Subcutaneous abdominal adipose tissue (tissue), 5 donors: ENCODE data around the gene TBC1D22A.

Experiments
- H3K27ac ChIP-seq: one replicate; pipeline ENCODE4 v1.7.0; 2013; ENCODE audit warnings: low read depth, mild to moderate bottlenecking, inconsistent platforms, low read length, moderate library complexity
- H3K27me3 ChIP-seq, 5 donors: one replicate each; pipeline ENCODE4 v1.7.0; 2013; ENCODE audit warnings: low read length in 5 of 5, inconsistent platforms in 1 of 5; ENCODE audit not compliant: control insufficient read depth in 5 of 5, insufficient read depth in 4 of 5
- H3K36me3 ChIP-seq, 5 donors: one replicate each; pipeline ENCODE4 v1.7.0; 2013; ENCODE audit warnings: low read length in 5 of 5; ENCODE audit not compliant: control insufficient read depth in 5 of 5, insufficient read depth in 5 of 5
- H3K4me1 ChIP-seq, 5 donors: one replicate each; pipeline ENCODE4 v1.7.0; 2013; ENCODE audit warnings: low read length in 5 of 5, mild to moderate bottlenecking in 3 of 5, moderate library complexity in 1 of 5; ENCODE audit not compliant: control insufficient read depth in 5 of 5, insufficient read depth in 5 of 5
- H3K4me3 ChIP-seq, 5 donors: one replicate each; pipeline ENCODE4 v1.7.0; 2013; ENCODE audit warnings: low read length in 5 of 5, low read depth in 1 of 5
- H3K9ac ChIP-seq, 5 donors: one replicate each; pipeline ENCODE4 v1.7.0; 2013; ENCODE audit warnings: low read length in 5 of 5, mild to moderate bottlenecking in 4 of 5, moderate library complexity in 3 of 5
- H3K9me3 ChIP-seq, 5 donors: one replicate each; pipeline ENCODE4 v1.7.0; 2013; ENCODE audit warnings: low read length in 5 of 5; ENCODE audit not compliant: control insufficient read depth in 5 of 5
- donor health status: healthy.
- donor health status: healthy.
- donor health status: healthy.
- donor health status: healthy.
- donor health status: healthy.

TBC1D22A gene

GRCh38 chr22:46823248-46823647, 60.8 kb downstream of the TBC1D22A start:
- peaks cover 0 to 18% (median 14%) of the 10 kb centered on the region in 5 donors for H3K36me3 ChIP-seq
- H3K27ac ChIP-seq: no peak overlapping the region
- no peaks in the 10 kb centered on the region for H3K9me3 ChIP-seq
- H3K4me3 ChIP-seq: no peak overlapping the region
- H3K4me1 ChIP-seq: peaks cover 0 to 4% (median 0%) of the 10 kb centered on the region in 5 donors
- no peak overlapping the region for H3K9ac ChIP-seq
- no peaks in the 10 kb centered on the region for H3K27me3 ChIP-seq

- H3K36me3 ChIP-seq: peaks cover 0 to 22% (median 15%) of the 10 kb centered on the region in 5 donors
- H3K27me3 ChIP-seq: no peaks in the 10 kb centered on the region
- no peak overlapping the region for H3K27ac ChIP-seq
- H3K9ac ChIP-seq: no peak overlapping the region
- H3K9me3 ChIP-seq: no peaks in the 10 kb centered on the region
- no peak overlapping the region for H3K4me3 ChIP-seq
- H3K4me1 ChIP-seq: peaks cover 0 to 5% (median 0%) of the 10 kb centered on the region in 5 donors
Observed at GRCh38 chr22:46823654-46824053, 61.2 kb downstream of the TBC1D22A start.

GRCh38 chr22:46824344-46824909, 62.0 kb downstream of the TBC1D22A start:
- H3K9ac ChIP-seq: no peak overlapping the region
- H3K4me1 ChIP-seq: peaks cover 0 to 13% (median 7%) of the 10 kb centered on the region in 5 donors

GRCh38 chr22:46824980-46825544, 62.6 kb downstream of the TBC1D22A start:
- Histone ChIP-seq H3K27me3 (no peaks in the 10 kb centered on the region), H3K9ac (no peak overlapping the region), H3K27ac (no peak overlapping the region), H3K4me3 (no peak overlapping the region), H3K36me3 (peaks cover 0 to 23% (median 15%) of the 10 kb centered on the region in 5 donors), H3K9me3 (no peaks in the 10 kb centered on the region), H3K4me1 (peaks cover 4 to 19% (median 13%) of the 10 kb centered on the region in 5 donors)

More at GRCh38 chr22:46824344-46824909, 62.0 kb downstream of the TBC1D22A start:
- Histone ChIP-seq H3K27me3 (no peaks in the 10 kb centered on the region), H3K4me3 (no peak overlapping the region), H3K36me3 (peaks cover 0 to 23% (median 15%) of the 10 kb centered on the region in 5 donors), H3K9me3 (no peaks in the 10 kb centered on the region), H3K27ac (no peak overlapping the region)

GRCh38 chr22:46826438-46827135, 64.1 kb downstream of the TBC1D22A start:
- Histone ChIP-seq H3K9me3 (no peaks in the 10 kb centered on the region), H3K4me1 (peaks cover 7 to 25% (median 21%) of the 10 kb centered on the region in 5 donors), H3K27me3 (no peaks in the 10 kb centered on the region), H3K9ac (no peak overlapping the region), H3K4me3 (no peak overlapping the region), H3K36me3 (peaks cover 0 to 23% (median 15%) of the 10 kb centered on the region in 5 donors), H3K27ac (no peak overlapping the region)

GRCh38 chr22:46827136-46827780, 64.8 kb downstream of the TBC1D22A start:
- H3K27ac ChIP-seq: no peak overlapping the region
- no peak overlapping the region for H3K4me3 ChIP-seq
- peaks cover 7 to 25% (median 21%) of the 10 kb centered on the region in 5 donors for H3K4me1 ChIP-seq

GRCh38 chr22:46827781-46828180, 65.3 kb downstream of the TBC1D22A start:
- H3K4me1 ChIP-seq: peaks cover 7 to 25% (median 21%) of the 10 kb centered on the region in 5 donors
- no peak overlapping the region for H3K4me3 ChIP-seq
- H3K9ac ChIP-seq: no peak overlapping the region
- peaks cover 0 to 23% (median 15%) of the 10 kb centered on the region in 5 donors for H3K36me3 ChIP-seq
- no peak overlapping the region for H3K27ac ChIP-seq
- H3K9me3 ChIP-seq: no peaks in the 10 kb centered on the region
- H3K27me3 ChIP-seq: no peaks in the 10 kb centered on the region

More at GRCh38 chr22:46827136-46827780, 64.8 kb downstream of the TBC1D22A start:
- Histone ChIP-seq H3K27me3 (no peaks in the 10 kb centered on the region), H3K9ac (no peak overlapping the region), H3K36me3 (peaks cover 0 to 23% (median 15%) of the 10 kb centered on the region in 5 donors), H3K9me3 (no peaks in the 10 kb centered on the region)

GRCh38 chr22:46828323-46828900, 66.0 kb downstream of the TBC1D22A start:
- Histone ChIP-seq H3K27ac (no peak overlapping the region), H3K9me3 (no peaks in the 10 kb centered on the region), H3K4me3 (no peak overlapping the region), H3K27me3 (no peaks in the 10 kb centered on the region), H3K4me1 (peaks cover 7 to 25% (median 21%) of the 10 kb centered on the region in 5 donors), H3K9ac (no peak overlapping the region), H3K36me3 (peaks cover 0 to 20% (median 10%) of the 10 kb centered on the region in 5 donors)

- H3K36me3 ChIP-seq: peaks cover 0 to 12% (median 7%) of the 10 kb centered on the region in 5 donors
- no peak overlapping the region for H3K27ac ChIP-seq
- H3K9ac ChIP-seq: no peak overlapping the region
- peaks cover 0 to 2% (median 0%) of the 10 kb centered on the region in 5 donors for H3K9me3 ChIP-seq
- H3K27me3 ChIP-seq: no peaks in the 10 kb centered on the region
- no peak overlapping the region for H3K4me3 ChIP-seq
- peaks cover 7 to 29% (median 21%) of the 10 kb centered on the region in 5 donors for H3K4me1 ChIP-seq
Observed at GRCh38 chr22:46829117-46829891, 66.9 kb downstream of the TBC1D22A start.
